ENCODE measurements around the gene ICE2. TPM values are rescaled to one million over a fixed set of nuclear protein-coding genes. Genes with fewer than 3 reads are reported as not detected.

ICE2 gene
- total and polyA plus RNA-seq, 2 experiments from 2014 or later: 64.2 to 64.3 TPM

GRCh38 chr15:60514261-60514881 is 35.4 kb upstream of the ICE2 start:
- H3F3A ChIP-seq (replicated peaks; ENCODE audit: low read depth): no peaks in the 10 kb centered on the region
- H3K4me2 ChIP-seq: no peak overlapping the region
- no peaks in the 10 kb centered on the region for H3K36me3 ChIP-seq (ENCODE audit: insufficient read depth)
- peaks cover 1% of the 10 kb centered on the region for H3K27me3 Mint-ChIP-seq (ENCODE audit: insufficient read depth, low read depth, poor library complexity)
- no peaks in the 10 kb centered on the region for H3K27me3 ChIP-seq (ENCODE audit: insufficient read depth)
- no peak overlapping the region for H3K4me3 ChIP-seq
- H3K4me1 Mint-ChIP-seq: peaks cover 5% of the 10 kb centered on the region; the same call in 1 of the 3 replicates
- H3K36me3 Mint-ChIP-seq (ENCODE audit: low read depth): no peaks in the 10 kb centered on the region; the same call in 2 of the 3 replicates
- H3K27ac Mint-ChIP-seq: no peak overlapping the region
- no peak overlapping the region for H3K4me3 Mint-ChIP-seq
- no peaks in the 10 kb centered on the region for H4K20me1 ChIP-seq (replicated peaks; ENCODE audit: insufficient read depth)
- H3K4me1 ChIP-seq (ENCODE audit: insufficient read depth): peaks cover 3% of the 10 kb centered on the region; the same call in 1 of the 2 replicates
- DNase-seq (ENCODE audit: low spot score) (no peak), ATAC-seq (no peak)
- TF ChIP-seq NANOG (IDR thresholded peaks at IDR 0.05; ENCODE audit: borderline replicate concordance): no peak
- no peak for TF ChIP-seq ZNF331 (CRISPR knock-in tag; IDR thresholded peaks at IDR 0.05; ENCODE audit: low read depth)
- no peak for TF ChIP-seq CREB1 (CRISPR knock-in tag; IDR thresholded peaks at IDR 0.05; ENCODE audit: low read depth)
- TF ChIP-seq, protein P1, sequence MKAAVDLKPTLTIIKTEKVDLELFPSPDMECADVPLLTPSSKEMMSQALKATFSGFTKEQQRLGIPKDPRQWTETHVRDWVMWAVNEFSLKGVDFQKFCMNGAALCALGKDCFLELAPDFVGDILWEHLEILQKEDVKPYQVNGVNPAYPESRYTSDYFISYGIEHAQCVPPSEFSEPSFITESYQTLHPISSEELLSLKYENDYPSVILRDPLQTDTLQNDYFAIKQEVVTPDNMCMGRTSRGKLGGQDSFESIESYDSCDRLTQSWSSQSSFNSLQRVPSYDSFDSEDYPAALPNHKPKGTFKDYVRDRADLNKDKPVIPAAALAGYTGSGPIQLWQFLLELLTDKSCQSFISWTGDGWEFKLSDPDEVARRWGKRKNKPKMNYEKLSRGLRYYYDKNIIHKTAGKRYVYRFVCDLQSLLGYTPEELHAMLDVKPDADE (IDR thresholded peaks at IDR 0.05): no peak
- TF ChIP-seq, protein P2, sequence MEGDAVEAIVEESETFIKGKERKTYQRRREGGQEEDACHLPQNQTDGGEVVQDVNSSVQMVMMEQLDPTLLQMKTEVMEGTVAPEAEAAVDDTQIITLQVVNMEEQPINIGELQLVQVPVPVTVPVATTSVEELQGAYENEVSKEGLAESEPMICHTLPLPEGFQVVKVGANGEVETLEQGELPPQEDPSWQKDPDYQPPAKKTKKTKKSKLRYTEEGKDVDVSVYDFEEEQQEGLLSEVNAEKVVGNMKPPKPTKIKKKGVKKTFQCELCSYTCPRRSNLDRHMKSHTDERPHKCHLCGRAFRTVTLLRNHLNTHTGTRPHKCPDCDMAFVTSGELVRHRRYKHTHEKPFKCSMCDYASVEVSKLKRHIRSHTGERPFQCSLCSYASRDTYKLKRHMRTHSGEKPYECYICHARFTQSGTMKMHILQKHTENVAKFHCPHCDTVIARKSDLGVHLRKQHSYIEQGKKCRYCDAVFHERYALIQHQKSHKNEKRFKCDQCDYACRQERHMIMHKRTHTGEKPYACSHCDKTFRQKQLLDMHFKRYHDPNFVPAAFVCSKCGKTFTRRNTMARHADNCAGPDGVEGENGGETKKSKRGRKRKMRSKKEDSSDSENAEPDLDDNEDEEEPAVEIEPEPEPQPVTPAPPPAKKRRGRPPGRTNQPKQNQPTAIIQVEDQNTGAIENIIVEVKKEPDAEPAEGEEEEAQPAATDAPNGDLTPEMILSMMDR (conservative IDR thresholded peaks at IDR 0.05; ENCODE audit: low read depth in 2 of 2): no peak
- TF ChIP-seq EZH2phosphoT487 (IDR thresholded peaks at IDR 0.05; ENCODE audit: unreplicated experiment): no peak
- no peak for TF ChIP-seq EZH2 (IDR thresholded peaks at IDR 0.05; ENCODE audit: low read depth, unreplicated experiment)
- TF ChIP-seq, protein P3, sequence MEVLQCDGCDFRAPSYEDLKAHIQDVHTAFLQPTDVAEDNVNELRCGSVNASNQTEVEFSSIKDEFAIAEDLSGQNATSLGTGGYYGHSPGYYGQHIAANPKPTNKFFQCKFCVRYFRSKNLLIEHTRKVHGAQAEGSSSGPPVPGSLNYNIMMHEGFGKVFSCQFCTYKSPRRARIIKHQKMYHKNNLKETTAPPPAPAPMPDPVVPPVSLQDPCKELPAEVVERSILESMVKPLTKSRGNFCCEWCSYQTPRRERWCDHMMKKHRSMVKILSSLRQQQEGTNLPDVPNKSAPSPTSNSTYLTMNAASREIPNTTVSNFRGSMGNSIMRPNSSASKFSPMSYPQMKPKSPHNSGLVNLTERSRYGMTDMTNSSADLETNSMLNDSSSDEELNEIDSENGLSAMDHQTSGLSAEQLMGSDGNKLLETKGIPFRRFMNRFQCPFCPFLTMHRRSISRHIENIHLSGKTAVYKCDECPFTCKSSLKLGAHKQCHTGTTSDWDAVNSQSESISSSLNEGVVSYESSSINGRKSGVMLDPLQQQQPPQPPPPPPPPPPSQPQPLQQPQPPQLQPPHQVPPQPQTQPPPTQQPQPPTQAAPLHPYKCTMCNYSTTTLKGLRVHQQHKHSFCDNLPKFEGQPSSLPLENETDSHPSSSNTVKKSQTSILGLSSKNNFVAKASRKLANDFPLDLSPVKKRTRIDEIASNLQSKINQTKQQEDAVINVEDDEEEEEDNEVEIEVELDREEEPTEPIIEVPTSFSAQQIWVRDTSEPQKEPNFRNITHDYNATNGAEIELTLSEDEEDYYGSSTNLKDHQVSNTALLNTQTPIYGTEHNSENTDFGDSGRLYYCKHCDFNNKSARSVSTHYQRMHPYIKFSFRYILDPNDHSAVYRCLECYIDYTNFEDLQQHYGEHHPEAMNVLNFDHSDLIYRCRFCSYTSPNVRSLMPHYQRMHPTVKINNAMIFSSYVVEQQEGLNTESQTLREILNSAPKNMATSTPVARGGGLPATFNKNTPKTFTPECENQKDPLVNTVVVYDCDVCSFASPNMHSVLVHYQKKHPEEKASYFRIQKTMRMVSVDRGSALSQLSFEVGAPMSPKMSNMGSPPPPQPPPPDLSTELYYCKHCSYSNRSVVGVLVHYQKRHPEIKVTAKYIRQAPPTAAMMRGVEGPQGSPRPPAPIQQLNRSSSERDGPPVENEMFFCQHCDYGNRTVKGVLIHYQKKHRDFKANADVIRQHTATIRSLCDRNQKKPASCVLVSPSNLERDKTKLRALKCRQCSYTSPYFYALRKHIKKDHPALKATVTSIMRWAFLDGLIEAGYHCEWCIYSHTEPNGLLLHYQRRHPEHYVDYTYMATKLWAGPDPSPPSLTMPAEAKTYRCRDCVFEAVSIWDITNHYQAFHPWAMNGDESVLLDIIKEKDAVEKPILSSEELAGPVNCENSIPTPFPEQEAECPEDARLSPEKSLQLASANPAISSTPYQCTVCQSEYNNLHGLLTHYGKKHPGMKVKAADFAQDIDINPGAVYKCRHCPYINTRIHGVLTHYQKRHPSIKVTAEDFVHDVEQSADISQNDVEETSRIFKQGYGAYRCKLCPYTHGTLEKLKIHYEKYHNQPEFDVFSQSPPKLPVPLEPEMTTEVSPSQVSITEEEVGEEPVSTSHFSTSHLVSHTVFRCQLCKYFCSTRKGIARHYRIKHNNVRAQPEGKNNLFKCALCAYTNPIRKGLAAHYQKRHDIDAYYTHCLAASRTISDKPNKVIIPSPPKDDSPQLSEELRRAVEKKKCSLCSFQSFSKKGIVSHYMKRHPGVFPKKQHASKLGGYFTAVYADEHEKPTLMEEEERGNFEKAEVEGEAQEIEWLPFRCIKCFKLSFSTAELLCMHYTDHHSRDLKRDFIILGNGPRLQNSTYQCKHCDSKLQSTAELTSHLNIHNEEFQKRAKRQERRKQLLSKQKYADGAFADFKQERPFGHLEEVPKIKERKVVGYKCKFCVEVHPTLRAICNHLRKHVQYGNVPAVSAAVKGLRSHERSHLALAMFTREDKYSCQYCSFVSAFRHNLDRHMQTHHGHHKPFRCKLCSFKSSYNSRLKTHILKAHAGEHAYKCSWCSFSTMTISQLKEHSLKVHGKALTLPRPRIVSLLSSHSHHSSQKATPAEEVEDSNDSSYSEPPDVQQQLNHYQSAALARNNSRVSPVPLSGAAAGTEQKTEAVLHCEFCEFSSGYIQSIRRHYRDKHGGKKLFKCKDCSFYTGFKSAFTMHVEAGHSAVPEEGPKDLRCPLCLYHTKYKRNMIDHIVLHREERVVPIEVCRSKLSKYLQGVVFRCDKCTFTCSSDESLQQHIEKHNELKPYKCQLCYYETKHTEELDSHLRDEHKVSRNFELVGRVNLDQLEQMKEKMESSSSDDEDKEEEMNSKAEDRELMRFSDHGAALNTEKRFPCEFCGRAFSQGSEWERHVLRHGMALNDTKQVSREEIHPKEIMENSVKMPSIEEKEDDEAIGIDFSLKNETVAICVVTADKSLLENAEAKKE (CRISPR knock-in tag; IDR thresholded peaks at IDR 0.05): no peak
- no peak for TF ChIP-seq ZNF114 (CRISPR knock-in tag; IDR thresholded peaks at IDR 0.05)
- no peak for TF ChIP-seq STAT1 (IDR thresholded peaks at IDR 0.05; ENCODE audit: unreplicated experiment)
- TF ChIP-seq, protein P4, sequence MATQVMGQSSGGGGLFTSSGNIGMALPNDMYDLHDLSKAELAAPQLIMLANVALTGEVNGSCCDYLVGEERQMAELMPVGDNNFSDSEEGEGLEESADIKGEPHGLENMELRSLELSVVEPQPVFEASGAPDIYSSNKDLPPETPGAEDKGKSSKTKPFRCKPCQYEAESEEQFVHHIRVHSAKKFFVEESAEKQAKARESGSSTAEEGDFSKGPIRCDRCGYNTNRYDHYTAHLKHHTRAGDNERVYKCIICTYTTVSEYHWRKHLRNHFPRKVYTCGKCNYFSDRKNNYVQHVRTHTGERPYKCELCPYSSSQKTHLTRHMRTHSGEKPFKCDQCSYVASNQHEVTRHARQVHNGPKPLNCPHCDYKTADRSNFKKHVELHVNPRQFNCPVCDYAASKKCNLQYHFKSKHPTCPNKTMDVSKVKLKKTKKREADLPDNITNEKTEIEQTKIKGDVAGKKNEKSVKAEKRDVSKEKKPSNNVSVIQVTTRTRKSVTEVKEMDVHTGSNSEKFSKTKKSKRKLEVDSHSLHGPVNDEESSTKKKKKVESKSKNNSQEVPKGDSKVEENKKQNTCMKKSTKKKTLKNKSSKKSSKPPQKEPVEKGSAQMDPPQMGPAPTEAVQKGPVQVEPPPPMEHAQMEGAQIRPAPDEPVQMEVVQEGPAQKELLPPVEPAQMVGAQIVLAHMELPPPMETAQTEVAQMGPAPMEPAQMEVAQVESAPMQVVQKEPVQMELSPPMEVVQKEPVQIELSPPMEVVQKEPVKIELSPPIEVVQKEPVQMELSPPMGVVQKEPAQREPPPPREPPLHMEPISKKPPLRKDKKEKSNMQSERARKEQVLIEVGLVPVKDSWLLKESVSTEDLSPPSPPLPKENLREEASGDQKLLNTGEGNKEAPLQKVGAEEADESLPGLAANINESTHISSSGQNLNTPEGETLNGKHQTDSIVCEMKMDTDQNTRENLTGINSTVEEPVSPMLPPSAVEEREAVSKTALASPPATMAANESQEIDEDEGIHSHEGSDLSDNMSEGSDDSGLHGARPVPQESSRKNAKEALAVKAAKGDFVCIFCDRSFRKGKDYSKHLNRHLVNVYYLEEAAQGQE (IDR thresholded peaks at IDR 0.05; ENCODE audit: unreplicated experiment): no peak
- no peak for TF ChIP-seq JUNB (IDR thresholded peaks at IDR 0.05; ENCODE audit: unreplicated experiment)
- TF ChIP-seq POLR2AphosphoS5 (IDR thresholded peaks at IDR 0.05; ENCODE audit: low read depth): no peak
- no peak overlapping the region for H2AFZ ChIP-seq
- H3K79me2 ChIP-seq (replicated peaks; ENCODE audit: insufficient read depth): no peaks in the 10 kb centered on the region
- no peaks in the 10 kb centered on the region for H3K9me2 ChIP-seq (ENCODE audit: insufficient read depth)
- H3K9me3 Mint-ChIP-seq: no peaks in the 10 kb centered on the region
- no peak overlapping the region for H3K27ac ChIP-seq (ENCODE audit: low read depth)

Measured in GM23338 (cell line).